Spinal cord (tissue), 10 donors: ENCODE measurements around the gene TTC17. TPM values are rescaled to one million over a fixed set of nuclear protein-coding genes. Genes with fewer than 3 reads are reported as not detected.

Experiments
- DNase-seq, 6 donors: peaks; one replicate each; pipeline versions ENCODE4 v3.0.0 to v3.0.0-alpha.2; 2013 to 2015; ENCODE audit warnings: low spot score in 6 of 6, low read depth in 4 of 6
- H3K27ac ChIP-seq: one replicate; pipeline ENCODE4 v1.5.1; 2013; ENCODE audit warnings: low read depth, low read length, control low read depth
- H3K27me3 ChIP-seq: one replicate; pipeline ENCODE4 v1.6.1; 2013; ENCODE audit warnings: low read length; ENCODE audit not compliant: control insufficient read depth, insufficient read depth
- H3K36me3 ChIP-seq: one replicate; pipeline ENCODE4 v1.6.1; 2013; ENCODE audit warnings: low read length; ENCODE audit not compliant: control insufficient read depth, insufficient read depth
- H3K4me1 ChIP-seq: one replicate; pipeline ENCODE4 v1.6.1; 2013; ENCODE audit warnings: low read length; ENCODE audit not compliant: control insufficient read depth, insufficient read depth
- H3K4me3 ChIP-seq: one replicate; pipeline ENCODE4 v1.5.1; 2013; ENCODE audit warnings: low read depth, low read length, control low read depth
- H3K9me3 ChIP-seq: one replicate; pipeline ENCODE4 v1.6.1; 2013; ENCODE audit warnings: low read length; ENCODE audit not compliant: control insufficient read depth, insufficient read depth
- whole genome bisulfite sequencing: methylation state at CpG from one replicate; pipeline ENCODE4 v1.1.5; 2013; ENCODE audit warnings: missing lambda C conversion rate; ENCODE audit not compliant: insufficient coverage; 5-methylcytosine and 5-hydroxymethylcytosine counted together
- polyA plus RNA-seq, 2 donors: library from polyadenylated mRNA; unstranded; fragments of 120-200 nt; gene quantifications; one replicate each; pipeline ENCODE4 v1.2.1, GENCODE V29; 2013; ENCODE audit not compliant: insufficient read length in 2 of 2
- small RNA-seq: library from RNA; depleted of rRNA; stranded (forward); fragments of <200 nt; gene quantifications from one replicate; pipeline ENCODE3, GENCODE V24; 2014; ENCODE audit warnings: low replicate concordance
- total RNA-seq, 2 donors: library from RNA; depleted of rRNA in 1 of 2; stranded (reverse); fragments of 120-200 nt in 1 of 2; fragments of >200 nt in 1 of 2; gene quantifications; one replicate each; pipeline versions ENCODE4 v1.2.3 to v1.2.4, GENCODE V29; 2013 to 2014
- donor health status: healthy.

TTC17 gene
- total and polyA plus RNA-seq, 4 donors = 69.1 to 122 (median 101) TPM

- no peak for DNase-seq
Measured at GRCh38 chr11:43541993-43542392, 183.3 kb downstream of the TTC17 start.

GRCh38 chr11:43542750-43543712 is 184.3 kb downstream of the TTC17 start:
- Histone ChIP-seq H3K9me3 (peaks cover 3% of the 10 kb centered on the region), H3K27ac (no peak overlapping the region), H3K4me1 (peaks cover 14% of the 10 kb centered on the region), H3K27me3 (peaks cover 3% of the 10 kb centered on the region), H3K36me3 (no peaks in the 10 kb centered on the region), H3K4me3 (no peak overlapping the region)
- 57% methylated on average over 6 of the region's 7 CpGs for WGBS
- no peak for DNase-seq

More at GRCh38 chr11:43541993-43542392, 183.3 kb downstream of the TTC17 start:
- Histone ChIP-seq H3K9me3 (peaks cover 3% of the 10 kb centered on the region), H3K4me1 (peaks cover 14% of the 10 kb centered on the region), H3K27ac (no peak overlapping the region), H3K4me3 (no peak overlapping the region), H3K27me3 (no peaks in the 10 kb centered on the region), H3K36me3 (no peaks in the 10 kb centered on the region)
- WGBS = 82% methylated on average over 2 of the region's 2 CpGs

Small RNA genes within 50 kb of the gene (small RNA-seq; reads per million reads assigned to genes)
- gene RF00019 (not detected), gene RN7SKP287 (not detected)

Other genes with a start within 250 kb of the TTC17 start
- gene API5, start 46.9 kb upstream of the TTC17 start, total RNA-seq = 10 to 100 TPM; 56.1 to 99.4 TPM
- 10 to 100 TPM; 63.9 to 80.1 TPM for gene API5, start 46.9 kb upstream of the TTC17 start, polyA plus RNA-seq